GM18517 (cell line): Measurements from ENCODE around the gene SHROOM3.

Experiments used
- ATAC-seq: cut with Tn5 transposase; IDR thresholded peaks from one replicate; pipeline ENCODE4 v1.9.1; 2021; ENCODE audit warnings: mild to moderate bottlenecking, moderate library complexity; ENCODE audit not compliant: unreplicated experiment

SHROOM3 gene

GRCh38 chr4:76800902-76801301 is 365.9 kb downstream of the SHROOM3 start:
- ATAC-seq = no peak

- ATAC-seq = no peak
Measured at GRCh38 chr4:76801621-76802235, 366.7 kb downstream of the SHROOM3 start.

DNA sequence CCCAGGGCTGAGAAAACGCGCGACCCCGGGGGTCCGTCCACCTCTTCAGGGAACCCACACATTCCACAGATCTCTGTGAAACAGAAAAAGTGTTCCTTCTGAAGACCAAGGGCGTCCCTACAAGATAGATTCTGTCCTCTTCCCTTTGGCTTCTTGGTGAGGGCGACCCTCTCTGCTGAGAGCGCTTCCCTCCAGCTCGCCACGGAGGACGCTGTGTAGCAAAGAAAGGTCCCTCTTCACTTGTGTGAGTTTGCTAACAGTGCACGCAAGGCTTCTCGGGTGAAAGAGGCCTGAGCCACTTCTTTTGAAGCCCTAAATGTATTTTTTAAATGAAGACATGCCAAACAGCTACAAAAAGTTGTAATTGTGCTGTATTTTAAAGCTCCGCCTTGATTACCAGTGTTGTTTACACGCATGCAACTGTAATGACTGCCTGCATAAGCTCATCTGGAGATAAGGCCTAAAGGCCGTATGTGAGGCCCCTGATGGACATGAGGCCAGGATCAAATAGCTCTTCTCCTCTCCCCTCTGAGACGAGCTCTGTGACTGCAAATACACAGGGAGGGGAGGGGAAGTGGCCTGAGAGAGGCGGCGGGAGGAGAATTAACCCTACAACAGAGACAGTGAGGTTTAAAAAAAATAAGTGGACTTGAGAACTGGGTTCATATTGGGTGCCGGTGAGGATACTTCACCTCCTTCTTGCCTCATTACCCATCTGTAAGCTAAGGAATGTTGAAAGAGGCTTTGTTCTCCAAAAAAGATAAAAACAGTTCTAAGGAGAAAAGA is 367.4 kb downstream of the SHROOM3 start:
- no peak for ATAC-seq

GRCh38 chr4:76803522-76803921 is 368.5 kb downstream of the SHROOM3 start:
- no peak for ATAC-seq

DNA sequence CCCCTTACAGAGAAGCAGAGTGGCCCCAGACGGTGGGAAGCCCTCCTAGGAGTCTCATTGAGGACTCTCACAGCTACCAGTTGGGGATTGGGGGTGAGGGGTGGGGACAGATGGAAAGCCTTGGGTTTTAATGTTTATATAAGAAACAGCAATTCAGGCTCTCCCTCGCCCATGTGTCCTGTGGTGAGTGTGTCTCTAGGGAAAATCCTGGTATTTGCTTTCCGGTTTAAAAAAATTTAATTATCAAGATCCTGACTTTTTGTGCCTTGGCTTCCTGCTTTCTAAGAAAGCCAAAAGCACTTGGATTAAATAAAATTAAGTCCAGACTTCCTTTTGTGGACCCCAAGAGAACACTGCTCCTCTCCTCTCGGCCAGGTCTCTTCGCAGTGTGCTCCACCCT is 369.1 kb downstream of the SHROOM3 start:
- ATAC-seq = no peak

DNA sequence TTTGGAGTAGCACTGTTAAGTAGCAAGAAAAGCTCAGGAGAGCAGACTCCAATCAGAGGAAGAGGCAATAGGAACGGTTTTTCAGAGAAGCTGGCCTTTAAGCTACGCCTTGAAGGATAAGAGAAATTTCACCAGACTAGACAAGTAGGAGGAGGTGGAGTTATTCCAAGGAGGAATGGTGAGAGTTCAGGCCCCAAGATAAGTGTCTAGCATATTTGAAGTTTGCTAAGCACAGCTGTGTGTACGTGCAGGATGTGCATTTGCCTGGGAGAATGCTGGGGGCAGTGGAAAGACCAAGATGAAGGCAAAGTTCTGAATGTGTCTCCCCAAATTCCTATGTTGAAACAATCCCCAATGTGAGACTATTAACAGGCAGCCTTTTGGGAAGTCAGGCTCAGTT is 371.3 kb downstream of the SHROOM3 start:
- ATAC-seq = no peak

DNA sequence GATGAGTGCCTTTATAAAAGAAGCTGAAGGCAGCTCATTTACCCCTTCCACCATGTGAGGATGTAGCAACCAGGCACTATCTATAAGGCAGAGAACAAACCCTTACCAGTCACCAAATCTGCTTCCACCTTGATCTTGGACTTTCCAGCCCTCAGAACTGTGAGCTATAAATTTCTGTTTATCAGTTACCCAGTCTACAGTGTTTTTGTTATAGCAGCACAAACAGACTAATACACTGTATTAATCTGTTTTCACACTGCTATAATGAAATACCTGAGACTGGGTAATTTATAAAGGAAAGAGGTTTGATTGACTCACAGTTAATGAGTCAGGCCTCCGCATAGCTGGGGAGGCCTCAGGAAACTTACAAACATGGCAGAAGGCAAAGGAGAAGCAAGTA is 371.7 kb downstream of the SHROOM3 start:
- ATAC-seq = no peak

GRCh38 chr4:76809594-76810305 is 374.7 kb downstream of the SHROOM3 start:
- ATAC-seq = no peak

- no peak for ATAC-seq
Measured at GRCh38 chr4:76811604-76812412, 376.8 kb downstream of the SHROOM3 start.

GRCh38 chr4:76813070-76813469 is 378.0 kb downstream of the SHROOM3 start:
- no peak for ATAC-seq

DNA sequence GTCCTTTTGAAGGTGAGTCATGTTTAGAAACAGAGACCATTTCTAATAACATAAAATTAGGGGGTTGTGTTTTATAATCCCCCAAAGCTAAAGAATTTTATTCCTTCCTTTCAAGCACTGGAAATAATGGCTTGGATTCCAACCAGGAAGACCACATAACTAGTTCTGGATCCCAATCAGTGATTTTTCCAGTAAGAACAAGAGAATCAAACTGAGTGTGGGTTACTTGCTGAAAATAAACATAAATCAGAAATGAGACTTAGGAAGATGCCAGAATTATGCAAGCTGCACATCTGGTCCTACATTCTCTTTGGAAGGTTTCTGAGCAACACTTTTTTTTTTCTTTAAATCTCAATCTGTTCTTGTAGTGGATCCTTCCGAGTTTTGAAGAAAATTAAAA is 386.6 kb downstream of the SHROOM3 start:
- no peak for ATAC-seq

DNA sequence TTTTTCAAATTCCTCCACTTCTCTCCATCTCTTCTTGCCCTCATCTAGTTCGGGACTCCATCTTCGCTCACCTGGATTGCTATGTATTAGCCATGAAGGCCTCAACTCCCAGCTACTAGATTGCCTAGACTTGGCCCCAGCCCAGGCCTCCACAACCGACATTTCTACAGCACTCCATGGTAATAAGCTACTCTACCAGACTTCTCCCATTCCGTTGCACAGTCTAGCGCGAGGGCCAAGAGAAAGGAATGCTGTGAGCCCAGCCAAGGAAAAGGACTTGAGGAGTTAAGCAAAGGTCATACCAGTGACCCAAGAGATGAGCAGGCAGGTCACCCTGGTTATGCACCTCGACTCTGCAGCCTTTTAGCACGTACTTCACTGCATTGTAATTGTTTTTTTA is 387.3 kb downstream of the SHROOM3 start:
- ATAC-seq = no peak

GRCh38 chr4:76823495-76823894 is 388.5 kb downstream of the SHROOM3 start:
- ATAC-seq = no peak

DNA sequence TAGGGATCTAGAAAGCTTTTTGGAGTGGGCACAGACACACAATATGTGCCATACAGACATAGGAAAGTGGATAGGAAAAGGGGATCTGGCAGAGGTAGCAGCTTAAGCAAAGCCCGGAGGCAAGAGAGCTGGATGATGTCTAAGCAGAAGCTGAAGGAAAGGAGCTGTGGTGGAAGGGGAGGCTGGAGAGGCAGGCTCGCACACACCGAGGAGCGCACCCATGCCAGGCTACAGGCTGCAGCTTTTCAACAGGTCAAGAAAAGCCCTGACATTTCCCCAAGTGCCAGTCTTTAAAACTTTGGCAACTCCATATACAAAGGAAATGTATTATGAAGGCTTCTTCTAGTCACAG is 395.6 kb downstream of the SHROOM3 start:
- no peak for ATAC-seq

DNA sequence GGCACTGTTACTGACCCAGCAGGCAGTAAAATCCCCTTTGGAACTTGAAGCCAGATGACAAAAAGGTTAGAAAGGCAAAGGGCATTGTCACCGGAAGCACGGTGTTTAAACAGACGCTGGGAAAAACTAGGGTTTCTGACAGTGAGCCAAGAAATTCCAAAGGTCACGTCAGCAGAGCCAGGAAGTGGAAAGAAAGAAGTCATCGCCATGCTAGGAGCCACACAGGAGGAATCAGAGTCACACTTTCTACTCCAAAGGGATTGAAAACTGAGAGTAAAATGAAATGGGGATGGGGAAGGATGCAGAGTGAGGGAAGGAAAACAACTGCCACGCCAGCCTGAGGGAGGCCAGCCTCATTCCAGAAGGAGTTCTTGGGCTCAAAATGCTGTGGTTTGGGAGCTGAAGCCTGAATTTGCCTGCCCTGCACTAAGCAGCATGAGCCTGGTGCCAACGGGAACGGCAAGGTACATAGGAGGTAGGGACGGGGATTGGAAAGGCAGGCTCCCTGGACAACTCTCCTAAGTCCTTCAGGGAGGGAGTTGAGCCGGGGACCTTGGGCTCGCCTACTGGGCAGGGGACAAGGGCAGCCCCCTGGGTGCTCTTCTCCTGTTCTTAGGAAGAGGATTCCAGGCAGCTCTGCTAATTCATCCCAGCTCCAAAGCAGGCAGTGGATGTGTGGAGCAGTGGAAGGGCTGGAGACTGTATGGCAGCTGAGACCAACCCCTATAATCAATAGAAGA is 396.1 kb downstream of the SHROOM3 start:
- no peak for ATAC-seq

GRCh38 chr4:76831711-76832373 is 396.8 kb downstream of the SHROOM3 start:
- ATAC-seq = no peak
